Naive thymus-derived CD4-positive, alpha-beta T cell (primary cell): ENCODE measurements around the gene ACBD6. TPM values are rescaled to one million over a fixed set of nuclear protein-coding genes. Genes with fewer than 3 reads are reported as not detected.
A peak's percentile ranks its signal among the peaks of the same experiment; 100 is the strongest.
"Not testable (repeated sequence)": the region's sequence is repeated elsewhere in the genome, so short reads cannot be mapped to it uniquely, and the experiment has no call there.

Experiments
- ATAC-seq: fragments of 150-1000 bp; cut with Tn5 transposase; 2 replicates; pipeline ENCODE4 v1.10.0; 2021; ENCODE audit warnings: mild to moderate bottlenecking, moderate library complexity
- CTCF ChIA-PET: fragments of 350-600 bp; sonication (Branson Sonifier 250); formaldehyde crosslinking; loops from one replicate; lab custom pipeline; 2021; ENCODE audit warnings: antibody characterized with exemption; lab: Charles Lee
- POLR2A ChIA-PET: fragments of 350-600 bp; sonication (Branson Sonifier 250); formaldehyde crosslinking; loops from one replicate; lab custom pipeline; 2021; ENCODE audit warnings: antibody characterized with exemption, inconsistent platforms; lab: Charles Lee
- DNase-seq, 9 donors: peaks; one replicate each; pipeline versions ENCODE4 v3.0.0 to v3.0.0-alpha.2; 2020 to 2022; ENCODE audit warnings: mixed read lengths in 1 of 9
- H3K27ac ChIP-seq: one replicate; pipeline ENCODE4 v1.7.0; 2013; ENCODE audit warnings: mild to moderate bottlenecking, low read depth, low read length, moderate library complexity
- H3K27me3 ChIP-seq, 2 donors: one replicate each; pipeline ENCODE4 v1.7.0; 2013; ENCODE audit warnings: low read length in 2 of 2, mild to moderate bottlenecking in 2 of 2, moderate library complexity in 2 of 2; ENCODE audit not compliant: control insufficient read depth in 2 of 2, insufficient read depth in 2 of 2
- H3K36me3 ChIP-seq, 3 experiments: 1 replicate in 2 of 3; 2 replicates in 1 of 3; pipeline ENCODE4 v1.7.0; 2013; ENCODE audit warnings: low read length in 3 of 3, mild to moderate bottlenecking in 3 of 3, moderate library complexity in 1 of 3; ENCODE audit not compliant: insufficient read depth in 3 of 3, control insufficient read depth in 2 of 3
- H3K4me1 ChIP-seq, 2 donors: one replicate each; pipeline ENCODE4 v1.7.0; 2013; ENCODE audit warnings: low read length in 2 of 2, mild to moderate bottlenecking in 2 of 2, moderate library complexity in 1 of 2; ENCODE audit not compliant: control insufficient read depth in 2 of 2, insufficient read depth in 2 of 2
- H3K4me3 ChIP-seq: 2 replicates; pipeline ENCODE4 v1.7.0; 2013; ENCODE audit warnings: mild to moderate bottlenecking, low read length
- H3K9me3 ChIP-seq, 3 experiments: 1 replicate in 2 of 3; 2 replicates in 1 of 3; pipeline ENCODE4 v1.7.0; 2013; ENCODE audit warnings: low read length in 3 of 3; ENCODE audit not compliant: control insufficient read depth in 2 of 3
- H3K27ac Mint-ChIP-seq, 9 donors: one replicate each; pipeline ENCODE4 v1.8.0; 2020 to 2022; ENCODE audit warnings: mixed read lengths in 9 of 9, mild to moderate bottlenecking in 8 of 9, moderate library complexity in 5 of 9, inconsistent platforms in 2 of 9
- H3K27me3 Mint-ChIP-seq, 5 donors: one replicate each; pipeline ENCODE4 v1.8.0; 2021 to 2022; ENCODE audit warnings: mixed read lengths in 5 of 5, mild to moderate bottlenecking in 1 of 5
- H3K36me3 Mint-ChIP-seq, 5 donors: one replicate each; pipeline ENCODE4 v1.8.0; 2020 to 2022; ENCODE audit warnings: mixed read lengths in 5 of 5, mild to moderate bottlenecking in 3 of 5, inconsistent platforms in 1 of 5
- H3K4me1 Mint-ChIP-seq, 7 donors: one replicate each; pipeline ENCODE4 v1.8.0; 2020 to 2022; ENCODE audit warnings: mixed read lengths in 7 of 7, mild to moderate bottlenecking in 3 of 7, inconsistent platforms in 1 of 7
- H3K4me3 Mint-ChIP-seq, 10 donors: one replicate each; pipeline ENCODE4 v1.8.0; 2020 to 2022; ENCODE audit warnings: mild to moderate bottlenecking in 10 of 10, mixed read lengths in 10 of 10, moderate library complexity in 6 of 10, inconsistent platforms in 2 of 10
- H3K9me3 Mint-ChIP-seq, 11 donors: one replicate each; pipeline ENCODE4 v1.8.0; 2020 to 2022; ENCODE audit warnings: mixed read lengths in 11 of 11, mild to moderate bottlenecking in 4 of 11, inconsistent platforms in 1 of 11, moderate library complexity in 1 of 11
- intact Hi-C, 2 donors: fragments of 100-400 bp; cut with micrococcal nuclease; formaldehyde crosslinking; loops; one replicate each; pipeline ENCODE4 v1.15.1; 2023
- polyA plus RNA-seq, 2 donors: library from polyadenylated mRNA; unstranded; fragments of 300-500 nt; fragmentation: Illumina TruSeq; gene quantifications; one replicate each; pipeline ENCODE4 v1.2.3, GENCODE V29; 2021
- total RNA-seq, 6 experiments: library from RNA in 5 of 6; stranded (reverse) in 5 of 6; gene quantifications; 1 replicate in 5 of 6; 2 replicates in 1 of 6; pipeline ENCODE4 v1.2.3 and lab custom pipeline; 2021 to 2026

The ACBD6 gene
- total and polyA plus RNA-seq, 7 experiments from 2014 or later, result 44.2 to 75.7 (median 47.3) TPM

DNA sequence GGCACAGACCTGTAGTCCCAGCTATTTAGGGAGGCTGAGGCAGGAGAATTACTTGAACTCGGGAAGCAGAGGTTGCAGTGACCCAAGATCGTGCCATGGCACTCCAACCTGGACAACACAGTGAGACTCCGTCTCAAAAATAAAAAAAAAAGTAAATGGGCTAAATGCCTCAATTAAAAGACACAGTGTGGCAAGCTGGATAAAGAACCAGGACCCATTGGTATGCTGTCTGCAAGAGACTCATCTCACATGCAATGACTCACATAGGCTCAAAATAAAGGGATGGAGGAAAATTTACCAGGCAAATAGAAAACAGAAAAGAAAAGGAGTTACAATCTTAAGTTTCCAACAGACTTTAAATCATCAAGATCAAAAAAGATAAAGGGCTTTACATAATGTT lies 40.3 kb downstream of the ACBD6 start:
- Histone ChIP-seq H3K9me3 (peaks cover 0 to 11% (median 5%) of the 10 kb centered on the region in 3 experiments), H3K4me1 (no peaks in the 10 kb centered on the region), H3K4me3 (no peak overlapping the region), H3K27ac (no peak overlapping the region), H3K36me3 (no peaks in the 10 kb centered on the region), H3K27me3 (no peaks in the 10 kb centered on the region)
- intact Hi-C loops, result no loop called here
- Mint-ChIP-seq H3K4me1 (peaks cover 5 to 48% (median 38%) of the 10 kb centered on the region in 7 donors), H3K4me3 (no peak overlapping the region), H3K27ac (no peak overlapping the region), H3K9me3 (peaks cover 15 to 61% (median 43%) of the 10 kb centered on the region in 11 donors), H3K36me3 (peaks cover 46 to 76% (median 59%) of the 10 kb centered on the region in 5 donors), H3K27me3 (no peaks in the 10 kb centered on the region)
- no peak for DNase-seq
- ChIA-PET CTCF (no interaction called here), POLR2A (no interaction called here)
- no peak for ATAC-seq

DNA sequence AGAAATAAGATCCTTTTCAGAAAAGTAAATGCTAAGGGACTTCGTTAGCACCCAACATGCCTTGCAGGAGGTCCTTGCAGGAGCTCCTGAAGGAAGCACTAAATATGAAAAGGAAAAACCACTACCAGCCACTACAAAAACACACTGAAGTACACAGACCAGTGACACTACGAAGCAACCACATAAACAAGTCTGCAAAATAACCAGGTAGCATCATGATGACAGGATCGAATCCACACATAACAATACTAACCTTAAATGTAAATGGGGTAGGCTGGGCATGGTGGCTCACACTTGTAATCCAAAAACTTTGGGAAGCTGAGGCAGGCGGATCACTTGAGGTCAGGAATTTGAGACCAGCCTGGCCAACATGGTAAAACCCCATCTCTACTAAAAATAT lies 40.7 kb downstream of the ACBD6 start:
- peaks cover 5 to 48% (median 40%) of the 10 kb centered on the region in 7 donors for H3K4me1 Mint-ChIP-seq
- H3K4me3 Mint-ChIP-seq, result peak overlapping the region in 2 of 10 donors; percentile 12 to 36
- H3K36me3 Mint-ChIP-seq, result peaks cover 46 to 80% (median 64%) of the 10 kb centered on the region in 5 donors
- peaks cover 15 to 65% (median 43%) of the 10 kb centered on the region in 11 donors for H3K9me3 Mint-ChIP-seq
- DNase-seq, H3K27ac ChIP-seq, H3K36me3 ChIP-seq, H3K4me1 ChIP-seq, H3K4me3 ChIP-seq, H3K27me3 ChIP-seq, ATAC-seq, CTCF ChIA-PET, intact Hi-C loops, POLR2A ChIA-PET, H3K27me3 Mint-ChIP-seq, H3K27ac Mint-ChIP-seq: not testable (repeated sequence)
- peaks cover 0 to 11% (median 5%) of the 10 kb centered on the region in 3 experiments for H3K9me3 ChIP-seq

DNA sequence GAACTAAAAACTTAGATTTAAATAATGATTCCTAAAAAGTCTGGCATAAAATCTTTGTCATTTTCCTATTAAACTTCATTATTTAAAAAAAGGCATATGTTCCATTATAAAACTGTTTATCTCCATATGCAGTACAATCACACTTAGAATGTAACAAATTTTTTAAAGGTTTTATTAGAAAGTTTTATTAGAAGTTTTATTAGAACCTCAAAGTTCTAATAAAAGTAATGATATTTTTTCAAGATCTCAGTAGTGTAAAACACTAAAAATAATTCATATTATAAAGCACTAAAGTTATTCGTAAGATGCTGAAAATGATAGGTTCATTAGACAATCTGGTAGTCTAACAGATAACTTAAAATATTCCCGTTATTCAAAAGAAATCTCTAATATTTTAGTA lies 43.6 kb downstream of the ACBD6 start:
- intact Hi-C loops, result no loop called here
- Histone ChIP-seq H3K36me3 (no peaks in the 10 kb centered on the region), H3K27ac (no peak overlapping the region), H3K4me1 (no peaks in the 10 kb centered on the region), H3K9me3 (peaks cover 0 to 6% (median 5%) of the 10 kb centered on the region in 3 experiments), H3K4me3 (no peak overlapping the region), H3K27me3 (no peaks in the 10 kb centered on the region)
- H3K27me3 Mint-ChIP-seq, result no peaks in the 10 kb centered on the region
- H3K4me1 Mint-ChIP-seq, result peaks cover 3 to 36% (median 31%) of the 10 kb centered on the region in 7 donors
- POLR2A ChIA-PET, result no interaction called here
- no peak overlapping the region for H3K27ac Mint-ChIP-seq
- peaks cover 37 to 81% (median 61%) of the 10 kb centered on the region in 5 donors for H3K36me3 Mint-ChIP-seq
- no peak overlapping the region for H3K4me3 Mint-ChIP-seq
- CTCF ChIA-PET, result no interaction called here
- DNase-seq, result no peak
- ATAC-seq, result no peak
- H3K9me3 Mint-ChIP-seq, result peaks cover 12 to 62% (median 33%) of the 10 kb centered on the region in 11 donors

DNA sequence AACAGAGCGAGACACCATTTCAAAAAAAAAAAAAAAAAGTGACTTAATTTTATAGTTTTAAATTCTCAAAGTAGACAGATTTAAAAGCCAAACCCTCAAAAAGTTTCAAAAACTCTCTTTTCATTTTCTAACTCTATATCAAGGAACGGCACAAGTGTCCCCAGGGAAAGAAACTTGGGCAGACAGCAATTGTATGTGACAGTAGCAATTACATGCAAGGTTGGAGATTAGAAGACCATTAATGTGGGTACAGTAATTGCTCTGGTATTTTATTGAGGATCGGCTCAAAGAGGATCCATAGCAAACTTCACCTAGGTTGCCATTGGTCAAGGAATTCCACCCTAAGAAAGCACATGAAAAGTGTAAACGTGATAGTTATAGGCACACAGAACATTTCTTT lies 46.2 kb downstream of the ACBD6 start:
- intact Hi-C loops, result no loop called here
- Mint-ChIP-seq H3K4me3 (no peak overlapping the region), H3K27ac (no peak overlapping the region), H3K36me3 (peaks cover 28 to 79% (median 63%) of the 10 kb centered on the region in 5 donors), H3K27me3 (no peaks in the 10 kb centered on the region), H3K4me1 (peaks cover 5 to 41% (median 24%) of the 10 kb centered on the region in 7 donors), H3K9me3 (peaks cover 4 to 61% (median 28%) of the 10 kb centered on the region in 11 donors)
- ChIA-PET POLR2A (no interaction called here), CTCF (no interaction called here)
- no peak overlapping the region for H3K4me3 ChIP-seq
- DNase-seq (no peak), ATAC-seq (no peak)
- no peak overlapping the region for H3K27ac ChIP-seq
- no peaks in the 10 kb centered on the region for H3K27me3 ChIP-seq
- H3K9me3 ChIP-seq, result no peaks in the 10 kb centered on the region
- H3K4me1 ChIP-seq, result no peaks in the 10 kb centered on the region
- H3K36me3 ChIP-seq, result no peaks in the 10 kb centered on the region

DNA sequence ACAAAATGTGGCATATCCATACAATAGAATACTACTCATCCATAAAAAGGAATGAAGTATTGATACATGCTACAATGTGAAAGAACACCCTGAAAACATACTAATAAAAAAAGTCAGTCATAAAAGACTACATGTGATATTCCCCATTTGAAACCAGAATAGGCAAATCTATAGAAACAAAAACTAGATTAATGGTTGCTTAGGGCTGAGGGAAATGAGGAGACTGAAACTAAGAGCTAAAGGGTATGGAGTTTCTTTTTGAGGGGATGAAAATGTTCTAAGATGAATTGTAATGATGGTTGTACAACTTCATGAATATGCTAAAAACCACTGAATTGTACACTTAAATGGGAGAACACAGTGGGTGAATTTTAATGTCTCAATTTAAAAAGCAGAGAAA lies 50.9 kb downstream of the ACBD6 start:
- H3K9me3 Mint-ChIP-seq, result peaks cover 3 to 53% (median 29%) of the 10 kb centered on the region in 11 donors
- ATAC-seq (no peak), DNase-seq (no peak)
- no peaks in the 10 kb centered on the region for H3K27me3 ChIP-seq
- no peaks in the 10 kb centered on the region for H3K4me1 ChIP-seq
- no peak overlapping the region for H3K4me3 Mint-ChIP-seq
- no peak overlapping the region for H3K4me3 ChIP-seq
- H3K27ac ChIP-seq, result no peak overlapping the region
- H3K36me3 ChIP-seq, result no peaks in the 10 kb centered on the region
- CTCF ChIA-PET, result no interaction called here
- H3K36me3 Mint-ChIP-seq, result peaks cover 24 to 60% (median 47%) of the 10 kb centered on the region in 5 donors
- no peaks in the 10 kb centered on the region for H3K9me3 ChIP-seq
- peaks cover 4 to 34% (median 15%) of the 10 kb centered on the region in 7 donors for H3K4me1 Mint-ChIP-seq
- intact Hi-C loops, result no loop called here
- no peak overlapping the region for H3K27ac Mint-ChIP-seq
- POLR2A ChIA-PET, result no interaction called here
- no peaks in the 10 kb centered on the region for H3K27me3 Mint-ChIP-seq

DNA sequence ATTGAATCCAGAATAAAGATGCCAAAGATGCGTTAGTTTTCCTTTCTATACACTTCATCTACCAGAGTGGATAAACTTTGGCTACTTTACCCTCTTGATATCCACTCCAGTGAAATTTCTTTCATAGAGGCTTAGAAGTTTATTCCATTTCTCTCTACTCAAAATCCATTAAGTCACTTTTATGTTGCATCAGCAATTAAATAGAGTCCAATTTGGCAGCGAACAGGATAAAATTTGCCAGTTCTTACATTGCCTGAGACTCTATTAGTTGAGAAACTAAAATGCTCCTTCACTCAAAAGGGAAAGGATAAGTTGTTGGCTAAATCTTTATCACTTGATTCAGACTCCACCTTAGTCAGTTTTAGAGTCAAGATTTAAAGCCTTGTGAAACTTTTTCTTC lies 57.9 kb downstream of the ACBD6 start:
- Mint-ChIP-seq H3K27ac (no peak overlapping the region), H3K27me3 (no peaks in the 10 kb centered on the region), H3K9me3 (peaks cover 0 to 27% (median 4%) of the 10 kb centered on the region in 11 donors), H3K4me1 (peaks cover 0 to 14% (median 10%) of the 10 kb centered on the region in 7 donors), H3K4me3 (no peak overlapping the region), H3K36me3 (peaks cover 0 to 38% (median 21%) of the 10 kb centered on the region in 5 donors)
- ChIA-PET POLR2A (no interaction called here), CTCF (no interaction called here)
- intact Hi-C loops, result no loop called here
- Histone ChIP-seq H3K9me3 (no peaks in the 10 kb centered on the region), H3K27ac (no peak overlapping the region), H3K36me3 (no peaks in the 10 kb centered on the region), H3K4me1 (no peaks in the 10 kb centered on the region), H3K27me3 (no peaks in the 10 kb centered on the region), H3K4me3 (no peak overlapping the region)
- ATAC-seq (no peak), DNase-seq (no peak)

DNA sequence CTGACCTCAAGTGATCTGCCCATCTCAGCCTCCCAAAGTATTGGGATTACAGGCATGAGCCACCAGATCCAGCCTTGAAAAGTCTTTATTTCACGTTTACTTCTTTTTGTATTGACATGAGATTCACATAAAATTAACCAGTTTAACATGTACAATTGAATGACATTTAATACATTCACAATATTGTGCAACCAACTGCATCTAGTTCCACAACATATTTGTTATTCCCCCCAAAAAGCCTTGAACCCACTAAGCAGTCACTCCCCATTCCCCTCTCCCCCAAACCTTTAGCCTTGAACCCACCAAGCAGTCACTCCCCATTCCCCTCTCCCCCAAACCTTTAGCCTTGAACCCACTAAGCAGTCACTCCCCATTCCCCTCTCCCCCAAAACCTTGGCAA lies 62.0 kb downstream of the ACBD6 start:
- Mint-ChIP-seq H3K4me1 (peaks cover 0 to 21% (median 5%) of the 10 kb centered on the region in 7 donors), H3K9me3 (peaks cover 0 to 55% (median 4%) of the 10 kb centered on the region in 11 donors), H3K4me3 (no peak overlapping the region), H3K27ac (no peak overlapping the region), H3K36me3 (peaks cover 4 to 70% (median 60%) of the 10 kb centered on the region in 5 donors), H3K27me3 (no peaks in the 10 kb centered on the region)
- DNase-seq (no peak), ATAC-seq (no peak)
- CTCF ChIA-PET, result no interaction called here
- POLR2A ChIA-PET, result no interaction called here
- H3K9me3 ChIP-seq, result no peaks in the 10 kb centered on the region
- no peaks in the 10 kb centered on the region for H3K27me3 ChIP-seq
- H3K4me1 ChIP-seq, result no peaks in the 10 kb centered on the region
- H3K27ac ChIP-seq, result no peak overlapping the region
- no peak overlapping the region for H3K4me3 ChIP-seq
- intact Hi-C loops, result no loop called here
- H3K36me3 ChIP-seq, result peaks cover 0 to 5% (median 0%) of the 10 kb centered on the region in 3 experiments
